Adrenal gland (tissue), 5 donors: ENCODE data around the gene PTPRN2.

ENCODE experiments used
- CTCF ChIP-seq, 6 experiments: fragments of 450-650 bp in 4 of 6; fragments of 200-600 bp in 2 of 6; sonication (generic) in 1 of 6; IDR thresholded peaks; 1 replicate in 5 of 6; 2 replicates in 1 of 6; pipeline versions ENCODE4 v1.5.1 to v1.8.0; 2016 to 2021; ENCODE audit warnings: antibody characterized with exemption in 6 of 6, mild to moderate bottlenecking in 2 of 6, moderate library complexity in 1 of 6
- POLR2A ChIP-seq, 2 donors: fragments of 450-650 bp; IDR thresholded peaks; one replicate each; pipeline ENCODE4 v1.6.1; 2017; ENCODE audit warnings: antibody characterized with exemption in 2 of 2, mild to moderate bottlenecking in 2 of 2, moderate library complexity in 1 of 2
- donor health status: DM: no; HTN: no; CAD: no.

DNA sequence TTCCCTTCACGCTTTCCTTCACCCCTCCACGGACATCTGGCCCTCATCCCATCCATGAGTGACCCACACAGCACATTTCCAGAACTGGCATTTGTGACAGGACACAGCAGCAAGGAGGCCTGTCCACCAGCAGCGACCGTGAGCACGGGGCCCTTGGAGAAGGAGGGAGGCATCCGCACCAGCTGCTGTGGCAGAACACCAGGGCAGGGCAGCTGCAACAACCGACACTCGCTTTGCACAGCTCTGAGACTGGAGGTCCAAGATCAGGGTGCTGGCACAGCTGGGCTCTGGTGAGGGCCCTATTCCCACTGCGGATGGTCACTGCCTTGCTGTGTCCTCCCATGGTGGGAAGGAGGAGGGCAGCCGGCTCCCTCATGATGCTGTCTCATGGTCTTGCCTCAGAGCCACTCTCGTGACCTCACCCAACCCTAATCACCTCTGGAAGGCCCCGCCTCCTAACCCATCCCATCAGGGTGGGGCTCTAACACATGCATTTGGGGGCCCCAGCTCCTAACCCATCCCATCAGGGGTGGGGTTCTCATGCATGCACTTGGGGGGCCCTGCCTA, 36.7 kb downstream of the PTPRN2 start:
- TF ChIP-seq CTCF (IDR thresholded peaks at IDR 0.05) (no peak), POLR2A (IDR thresholded peaks at IDR 0.05) (no peak)
